OCI-LY7 (cell line): ENCODE results near the gene KRT72. TPM values are rescaled to one million over a fixed set of nuclear protein-coding genes. Genes with fewer than 3 reads are reported as not detected.

Experiments
- total RNA-seq, 2 experiments: library from RNA; depleted of rRNA in 1 of 2; stranded (reverse); fragments of >200 nt in 1 of 2; shearing (Covaris generic) in 1 of 2; gene quantifications; 2 replicates each; pipeline ENCODE4 v1.2.3, GENCODE V29; 2014 to 2022

The KRT72 gene
- total RNA-seq, 2 experiments from 2014 or later = not detected

Other genes starting within 250 kb of the KRT72 start
- not detected in 2 replicates for gene KRT85, start 234.0 kb downstream of the KRT72 start, total RNA-seq (2014; rRNA removed; shearing (Covaris generic))
- gene KRT85, start 234.0 kb downstream of the KRT72 start, total RNA-seq (2022) = not detected in 2 replicates
- not detected in 2 replicates for gene KRT84, start 215.8 kb downstream of the KRT72 start, total RNA-seq (2014; rRNA removed; shearing (Covaris generic))
- not detected in 2 replicates for gene KRT84, start 215.8 kb downstream of the KRT72 start, total RNA-seq (2022)
- not detected in 2 replicates for gene KRT82, start 195.1 kb downstream of the KRT72 start, total RNA-seq (2014; rRNA removed; shearing (Covaris generic))
- gene KRT82, start 195.1 kb downstream of the KRT72 start, total RNA-seq (2022) = not detected in 2 replicates
- gene KRT75, start 167.1 kb downstream of the KRT72 start, total RNA-seq (2014; rRNA removed; shearing (Covaris generic)) = not detected in 2 replicates
- gene KRT75, start 167.1 kb downstream of the KRT72 start, total RNA-seq (2022) = not detected in 2 replicates
- not detected in 2 replicates for gene KRT6B, start 149.3 kb downstream of the KRT72 start, total RNA-seq (2014; rRNA removed; shearing (Covaris generic))
- not detected in 2 replicates for gene KRT6B, start 149.3 kb downstream of the KRT72 start, total RNA-seq (2022)
- gene KRT6C, start 127.7 kb downstream of the KRT72 start, total RNA-seq (2014; rRNA removed; shearing (Covaris generic)) = not detected in 2 replicates
- gene KRT6C, start 127.7 kb downstream of the KRT72 start, total RNA-seq (2022) = not detected in 2 replicates
- gene KRT6A, start 108.2 kb downstream of the KRT72 start, total RNA-seq (2014; rRNA removed; shearing (Covaris generic)) = not detected in 2 replicates
- gene KRT6A, start 108.2 kb downstream of the KRT72 start, total RNA-seq (2022) = 0.74 and 1.2 TPM in 2 replicates
- gene KRT5, start 81.1 kb downstream of the KRT72 start, total RNA-seq (2014; rRNA removed; shearing (Covaris generic)) = not detected in 2 replicates
- gene KRT5, start 81.1 kb downstream of the KRT72 start, total RNA-seq (2022) = 0.74 and 0.91 TPM in 2 replicates
- not detected in 2 replicates for gene KRT71, start 48.3 kb downstream of the KRT72 start, total RNA-seq (2014; rRNA removed; shearing (Covaris generic))
- not detected in 2 replicates for gene KRT71, start 48.3 kb downstream of the KRT72 start, total RNA-seq (2022)
- gene KRT74, start 27.6 kb downstream of the KRT72 start, total RNA-seq (2014; rRNA removed; shearing (Covaris generic)) = not detected in 2 replicates
- not detected in 2 replicates for gene KRT74, start 27.6 kb downstream of the KRT72 start, total RNA-seq (2022)
- gene KRT73, start 17.1 kb upstream of the KRT72 start, total RNA-seq (2014; rRNA removed; shearing (Covaris generic)) = not detected in 2 replicates
- not detected in 2 replicates for gene KRT73, start 17.1 kb upstream of the KRT72 start, total RNA-seq (2022)
- gene KRT2, start 50.7 kb upstream of the KRT72 start, total RNA-seq (2014; rRNA removed; shearing (Covaris generic)) = not detected in 2 replicates
- gene KRT2, start 50.7 kb upstream of the KRT72 start, total RNA-seq (2022) = not detected in 2 replicates
- gene KRT1, start 78.9 kb upstream of the KRT72 start, total RNA-seq (2014; rRNA removed; shearing (Covaris generic)) = not detected in 2 replicates
- not detected in 2 replicates for gene KRT1, start 78.9 kb upstream of the KRT72 start, total RNA-seq (2022)
- not detected in 2 replicates for gene KRT77, start 102.1 kb upstream of the KRT72 start, total RNA-seq (2014; rRNA removed; shearing (Covaris generic))
- not detected in 2 replicates for gene KRT77, start 102.1 kb upstream of the KRT72 start, total RNA-seq (2022)
- not detected in 2 replicates for gene KRT76, start 175.9 kb upstream of the KRT72 start, total RNA-seq (2014; rRNA removed; shearing (Covaris generic))
- gene KRT76, start 175.9 kb upstream of the KRT72 start, total RNA-seq (2022) = not detected in 2 replicates
- gene KRT3, start 194.7 kb upstream of the KRT72 start, total RNA-seq (2014; rRNA removed; shearing (Covaris generic)) = not detected in 2 replicates
- not detected in 2 replicates for gene KRT3, start 194.7 kb upstream of the KRT72 start, total RNA-seq (2022)
- not detected in 2 replicates for gene KRT4, start 212.7 kb upstream of the KRT72 start, total RNA-seq (2014; rRNA removed; shearing (Covaris generic))
- not detected in 2 replicates for gene KRT4, start 212.7 kb upstream of the KRT72 start, total RNA-seq (2022)
- not detected in 2 replicates for gene KRT79, start 232.8 kb upstream of the KRT72 start, total RNA-seq (2014; rRNA removed; shearing (Covaris generic))
- not detected in 2 replicates for gene KRT79, start 232.8 kb upstream of the KRT72 start, total RNA-seq (2022)
- not detected in 2 replicates for gene KRT78, start 247.5 kb upstream of the KRT72 start, total RNA-seq (2014; rRNA removed; shearing (Covaris generic))
- not detected in 2 replicates for gene KRT78, start 247.5 kb upstream of the KRT72 start, total RNA-seq (2022)